ENCODE measurements around the gene CELF1. TPM values are rescaled to one million over a fixed set of nuclear protein-coding genes. Genes with fewer than 3 reads are reported as not detected.

Gene CELF1
- total RNA-seq, 1 donor from 2014 or later: 136 TPM

- peaks cover 77% of the 10 kb centered on the region for H3K36me3 Mint-ChIP-seq (ENCODE audit: low read depth)
- H3K27me3 Mint-ChIP-seq: no peaks in the 10 kb centered on the region
- POLR2A ChIA-PET: no interaction called here
- TF ChIP-seq CTCF (IDR thresholded peaks at IDR 0.05): no peak
- no peaks in the 10 kb centered on the region for H3K9me3 Mint-ChIP-seq
- no peak overlapping the region for H3K4me3 Mint-ChIP-seq
- ATAC-seq (ENCODE audit: low read depth) (no peak), DNase-seq (no peak)
- intact Hi-C loops (cut with micrococcal nuclease): no loop called here
- CTCF ChIA-PET: no interaction called here
- H3K4me1 Mint-ChIP-seq: no peaks in the 10 kb centered on the region
- H3K27ac Mint-ChIP-seq: no peak overlapping the region
These were observed 85.6 kb downstream of the CELF1 start for GRCh38 chr11:47467357-47467756.

GRCh38 chr11:47466701-47467250 lies 86.2 kb downstream of the CELF1 start:
- no peaks in the 10 kb centered on the region for H3K4me1 Mint-ChIP-seq
- DNase-seq (no peak), ATAC-seq (ENCODE audit: low read depth) (no peak)
- H3K9me3 Mint-ChIP-seq: no peaks in the 10 kb centered on the region
- intact Hi-C loops (cut with micrococcal nuclease): no loop called here
- H3K27ac Mint-ChIP-seq: peak overlapping the region; percentile 18
- peaks cover 73% of the 10 kb centered on the region for H3K36me3 Mint-ChIP-seq (ENCODE audit: low read depth)
- CTCF ChIA-PET: no interaction called here
- POLR2A ChIA-PET: no interaction called here
- H3K27me3 Mint-ChIP-seq: no peaks in the 10 kb centered on the region
- TF ChIP-seq CTCF (IDR thresholded peaks at IDR 0.05): no peak
- H3K4me3 Mint-ChIP-seq: no peak overlapping the region

GRCh38 chr11:47466201-47466600 lies 86.7 kb downstream of the CELF1 start:
- POLR2A ChIA-PET: no interaction called here
- Mint-ChIP-seq H3K4me3 (no peak overlapping the region), H3K36me3 (ENCODE audit: low read depth) (peaks cover 70% of the 10 kb centered on the region), H3K27me3 (no peaks in the 10 kb centered on the region), H3K27ac (no peak overlapping the region), H3K4me1 (no peaks in the 10 kb centered on the region), H3K9me3 (no peaks in the 10 kb centered on the region)
- ATAC-seq (ENCODE audit: low read depth) (no peak), DNase-seq (no peak)
- no peak for TF ChIP-seq CTCF (IDR thresholded peaks at IDR 0.05)
- intact Hi-C loops (cut with micrococcal nuclease): no loop called here
- CTCF ChIA-PET: interaction anchor here (1.2 kb wide), 1 partner anchor 12 kb away, joined by 3 read pairs; no protein-coding TSS in a partner anchor

GRCh38 chr11:47464483-47464882 lies 88.4 kb downstream of the CELF1 start:
- Mint-ChIP-seq H3K27me3 (no peaks in the 10 kb centered on the region), H3K27ac (no peak overlapping the region), H3K36me3 (ENCODE audit: low read depth) (peaks cover 61% of the 10 kb centered on the region), H3K4me3 (no peak overlapping the region), H3K4me1 (no peaks in the 10 kb centered on the region), H3K9me3 (no peaks in the 10 kb centered on the region)
- POLR2A ChIA-PET: no interaction called here
- intact Hi-C loops (cut with micrococcal nuclease): no loop called here
- no peak for TF ChIP-seq CTCF (IDR thresholded peaks at IDR 0.05)
- DNase-seq: no peak
- no peak for ATAC-seq (ENCODE audit: low read depth)
- CTCF ChIA-PET: no interaction called here

- Mint-ChIP-seq H3K9me3 (no peaks in the 10 kb centered on the region), H3K4me3 (no peak overlapping the region), H3K27me3 (no peaks in the 10 kb centered on the region), H3K36me3 (ENCODE audit: low read depth) (peaks cover 37% of the 10 kb centered on the region), H3K27ac (peak overlapping the region; percentile 50), H3K4me1 (no peaks in the 10 kb centered on the region)
- ATAC-seq (ENCODE audit: low read depth) (no peak), DNase-seq (no peak)
- intact Hi-C loops (cut with micrococcal nuclease): no loop called here
- ChIA-PET CTCF (no interaction called here), POLR2A (no interaction called here)
- no peak for TF ChIP-seq CTCF (IDR thresholded peaks at IDR 0.05)
These were observed 91.1 kb downstream of the CELF1 start for GRCh38 chr11:47461876-47462275.
